Lung (tissue), 12 donors: ENCODE data around the gene MTERF4. TPM values are rescaled to one million over a fixed set of nuclear protein-coding genes. Genes with fewer than 3 reads are reported as not detected.

Experiments used
- ATAC-seq: fragments of 200-7000 bp; cut with Tn5 transposase; one replicate; pipeline ENCODE4 v1.9.1; 2020; ENCODE audit warnings: moderate number of reproducible peaks; ENCODE audit not compliant: insufficient read depth, low FRiP score
- DNase-seq, 3 donors: peaks; one replicate each; pipeline ENCODE4 v3.0.0-alpha.2; 2013 to 2017
- H3K27ac ChIP-seq, 2 donors: one replicate each; pipeline ENCODE4 v1.5.1; 2013; ENCODE audit warnings: mild to moderate bottlenecking in 2 of 2, moderate library complexity in 2 of 2, control low read depth in 1 of 2, inconsistent platforms in 1 of 2, low read depth in 1 of 2, low read length in 1 of 2
- H3K27me3 ChIP-seq, 3 donors: one replicate each; pipeline ENCODE4 v1.5.1; 2013; ENCODE audit warnings: low read length in 2 of 3; ENCODE audit not compliant: control insufficient read depth in 3 of 3, insufficient read depth in 3 of 3
- H3K36me3 ChIP-seq, 4 donors: one replicate each; pipeline ENCODE4 v1.5.1; 2013; ENCODE audit warnings: low read length in 4 of 4, mild to moderate bottlenecking in 1 of 4, moderate library complexity in 1 of 4; ENCODE audit not compliant: control insufficient read depth in 4 of 4, insufficient read depth in 4 of 4
- H3K4me1 ChIP-seq, 5 donors: one replicate each; pipeline ENCODE4 v1.5.1; 2013; ENCODE audit warnings: low read length in 5 of 5, mild to moderate bottlenecking in 2 of 5, moderate library complexity in 1 of 5; ENCODE audit not compliant: control insufficient read depth in 5 of 5, insufficient read depth in 5 of 5
- H3K4me3 ChIP-seq: one replicate; pipeline ENCODE4 v1.5.1; 2013; ENCODE audit warnings: mild to moderate bottlenecking, control low read depth, moderate library complexity
- H3K9ac ChIP-seq, 2 donors: one replicate each; pipeline ENCODE4 v1.5.1; 2013; ENCODE audit warnings: low read length in 2 of 2, control low read depth in 1 of 2; ENCODE audit not compliant: insufficient read depth in 1 of 2
- H3K9me3 ChIP-seq, 4 donors: one replicate each; pipeline ENCODE4 v1.5.1; 2013; ENCODE audit warnings: low read length in 3 of 4, mild to moderate bottlenecking in 1 of 4, moderate library complexity in 1 of 4; ENCODE audit not compliant: control insufficient read depth in 4 of 4, insufficient read depth in 3 of 4
- WGBS, 2 donors: extraction: QIAGEN DNeasy Blood & Tissue Kit; methylation state at CpG; one replicate each; pipeline ENCODE4 v1.1.7; 2013; 5-methylcytosine and 5-hydroxymethylcytosine counted together
- polyA plus RNA-seq, 2 donors: library from polyadenylated mRNA; stranded (reverse); fragments of 200-250 nt; gene quantifications; one replicate each; pipeline ENCODE4 v1.2.1, GENCODE V29; 2013
- total RNA-seq, 2 donors: library from RNA; depleted of rRNA in 1 of 2; stranded (reverse); fragments of >200 nt in 1 of 2; gene quantifications; one replicate each; pipeline ENCODE4 v1.2.1, GENCODE V29; 2014 to 2021
- TF ChIP-seq, protein P1 (sequence below): IDR thresholded peaks from 2 replicates; pipeline ENCODE4 v1.5.1; 2012; ENCODE audit warnings: mild to moderate bottlenecking; ENCODE audit errors: control extremely low read depth, extremely low read depth
- donor health status: control.
- donor health status: control.
- donor health status: Bipolar disorder and iron deficiency.
- donor health status: healthy.
- donor health status: DM: yes; HTN: yes; CAD: no.

MTERF4 gene
- total and polyA plus RNA-seq, 4 donors, result 23.5 to 50.1 (median 27.5) TPM

DNA sequence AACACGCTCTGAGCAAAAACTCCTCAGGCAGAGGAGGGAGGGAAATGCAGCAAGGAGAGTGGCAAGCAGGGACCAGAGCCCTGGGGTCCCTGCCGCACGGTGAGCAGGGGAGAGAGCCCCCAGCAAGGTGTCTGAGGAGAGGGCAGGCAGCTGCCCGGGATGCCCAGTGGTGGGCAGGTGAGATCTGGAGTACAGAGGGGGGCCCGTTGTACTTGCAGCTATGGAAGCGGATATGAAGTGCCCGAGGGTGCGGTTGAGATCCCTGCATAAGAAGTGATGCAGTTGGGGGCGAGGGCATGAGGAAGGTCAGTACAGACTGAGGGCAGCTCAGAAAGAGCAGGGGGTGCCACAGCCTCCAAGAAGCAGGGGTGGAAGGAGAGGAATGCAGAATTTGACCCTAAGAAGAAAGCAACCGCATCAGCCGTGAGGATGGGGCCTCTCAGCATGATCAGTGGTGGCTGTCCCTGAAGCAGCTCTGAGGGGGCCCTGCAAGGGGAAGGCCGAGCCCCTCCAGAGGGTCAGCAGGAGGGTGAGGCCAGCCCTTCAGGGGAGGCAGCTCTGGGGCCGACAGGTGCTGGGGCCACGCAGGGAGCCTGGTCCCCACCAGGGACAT lies 29.4 kb downstream of the MTERF4 start:
- no peak for ATAC-seq
- peaks cover 6 to 69% (median 48%) of the 10 kb centered on the region in 4 donors for H3K36me3 ChIP-seq
- H3K27me3 ChIP-seq, result no peaks in the 10 kb centered on the region
- TF ChIP-seq, protein P1, sequence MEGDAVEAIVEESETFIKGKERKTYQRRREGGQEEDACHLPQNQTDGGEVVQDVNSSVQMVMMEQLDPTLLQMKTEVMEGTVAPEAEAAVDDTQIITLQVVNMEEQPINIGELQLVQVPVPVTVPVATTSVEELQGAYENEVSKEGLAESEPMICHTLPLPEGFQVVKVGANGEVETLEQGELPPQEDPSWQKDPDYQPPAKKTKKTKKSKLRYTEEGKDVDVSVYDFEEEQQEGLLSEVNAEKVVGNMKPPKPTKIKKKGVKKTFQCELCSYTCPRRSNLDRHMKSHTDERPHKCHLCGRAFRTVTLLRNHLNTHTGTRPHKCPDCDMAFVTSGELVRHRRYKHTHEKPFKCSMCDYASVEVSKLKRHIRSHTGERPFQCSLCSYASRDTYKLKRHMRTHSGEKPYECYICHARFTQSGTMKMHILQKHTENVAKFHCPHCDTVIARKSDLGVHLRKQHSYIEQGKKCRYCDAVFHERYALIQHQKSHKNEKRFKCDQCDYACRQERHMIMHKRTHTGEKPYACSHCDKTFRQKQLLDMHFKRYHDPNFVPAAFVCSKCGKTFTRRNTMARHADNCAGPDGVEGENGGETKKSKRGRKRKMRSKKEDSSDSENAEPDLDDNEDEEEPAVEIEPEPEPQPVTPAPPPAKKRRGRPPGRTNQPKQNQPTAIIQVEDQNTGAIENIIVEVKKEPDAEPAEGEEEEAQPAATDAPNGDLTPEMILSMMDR, result no peak
- no peak overlapping the region for H3K9ac ChIP-seq
- DNase-seq, result no peak
- H3K4me1 ChIP-seq, result no peaks in the 10 kb centered on the region
- no peak overlapping the region for H3K27ac ChIP-seq
- H3K9me3 ChIP-seq, result no peaks in the 10 kb centered on the region
- 84 to 87% methylated on average over 14 of the region's 14 CpGs for WGBS, 2 donors
- H3K4me3 ChIP-seq, result no peak overlapping the region

GRCh38 chr2:241072151-241072550 lies 29.9 kb downstream of the MTERF4 start:
- Histone ChIP-seq H3K9me3 (no peaks in the 10 kb centered on the region), H3K27ac (no peak overlapping the region), H3K9ac (no peak overlapping the region), H3K36me3 (peaks cover 6 to 67% (median 51%) of the 10 kb centered on the region in 4 donors), H3K27me3 (no peaks in the 10 kb centered on the region), H3K4me1 (no peaks in the 10 kb centered on the region), H3K4me3 (no peak overlapping the region)
- 93 to 96% methylated on average over 9 of the region's 9 CpGs for WGBS, 2 donors
- DNase-seq (no peak), ATAC-seq (no peak)
- TF ChIP-seq, protein P1, result no peak

DNA sequence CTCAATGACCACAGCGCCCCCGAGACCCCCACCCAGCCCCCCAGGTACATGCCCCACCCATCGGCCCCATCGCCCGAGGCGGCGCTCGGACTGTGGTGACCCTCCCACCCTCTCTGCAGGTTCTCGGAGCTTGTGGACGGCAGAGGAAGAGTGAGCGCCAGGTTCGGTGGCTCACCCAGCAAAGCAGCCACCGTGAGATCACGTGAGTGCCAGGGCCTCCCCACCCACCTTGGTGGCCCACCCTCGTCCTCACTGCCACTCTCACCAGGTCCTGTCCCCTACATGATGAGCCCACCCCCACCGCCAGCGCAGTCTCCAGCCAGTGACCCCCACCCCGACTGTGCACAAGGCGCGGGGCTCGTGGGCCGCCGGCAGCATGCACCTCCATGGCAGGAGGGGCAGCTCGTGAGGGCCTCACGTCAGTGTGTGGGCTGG lies 30.4 kb downstream of the MTERF4 start:
- Histone ChIP-seq H3K27ac (no peak overlapping the region), H3K4me1 (no peaks in the 10 kb centered on the region), H3K9me3 (no peaks in the 10 kb centered on the region), H3K9ac (no peak overlapping the region), H3K4me3 (no peak overlapping the region), H3K36me3 (peaks cover 6 to 67% (median 53%) of the 10 kb centered on the region in 4 donors), H3K27me3 (no peaks in the 10 kb centered on the region)
- DNase-seq (no peak), ATAC-seq (no peak)
- 91 to 94% methylated on average over 24 to 25 of the region's 25 CpGs for WGBS, 2 donors
- TF ChIP-seq, protein P1, result no peak
